HG03571 (cell line): ENCODE measurements around the gene KAZN.

Experiments
- ATAC-seq: cut with Tn5 transposase; IDR thresholded peaks from one replicate; pipeline ENCODE4 v1.9.1; 2021; ENCODE audit not compliant: unreplicated experiment

The KAZN gene

GRCh38 chr1:14924455-14925331 is 326.2 kb downstream of the KAZN start:
- ATAC-seq = no peak

DNA sequence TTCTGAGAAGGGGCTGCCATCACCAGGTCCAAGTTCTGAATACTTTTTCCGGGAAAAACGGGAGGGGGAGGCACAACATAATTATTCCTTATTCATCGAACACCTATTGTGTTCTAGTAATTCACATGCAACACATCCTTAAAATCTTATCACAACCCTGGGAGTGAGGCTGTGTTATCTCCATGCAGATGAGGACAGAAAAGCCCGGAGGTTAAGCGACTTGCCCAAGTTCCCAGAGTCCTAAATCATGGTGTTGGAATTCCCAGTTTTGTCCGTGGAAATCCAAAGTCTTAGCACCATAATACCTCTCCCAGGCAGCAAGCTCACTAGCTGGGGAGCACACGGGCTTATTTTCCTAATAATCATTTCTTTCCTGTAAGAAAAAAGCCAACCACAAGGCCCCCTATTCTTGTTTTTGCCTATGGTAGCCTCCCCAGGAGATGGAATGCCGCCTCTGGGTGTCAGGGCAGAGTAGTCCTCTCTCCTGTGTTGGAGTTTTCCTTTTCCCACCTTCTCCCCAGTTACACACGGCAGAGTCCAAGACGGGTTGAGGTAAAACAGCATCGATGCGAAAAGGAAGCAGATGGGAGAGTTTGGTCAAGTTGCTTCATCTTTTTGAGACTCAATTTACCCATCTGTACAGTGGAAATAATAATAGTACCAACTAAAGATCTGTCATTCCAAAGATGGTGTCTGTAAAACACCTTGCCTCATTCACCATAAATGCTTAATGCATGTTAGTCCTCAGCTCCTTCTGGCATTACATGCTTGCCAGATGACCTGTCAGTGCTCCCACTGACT is 327.1 kb downstream of the KAZN start:
- no peak for ATAC-seq

DNA sequence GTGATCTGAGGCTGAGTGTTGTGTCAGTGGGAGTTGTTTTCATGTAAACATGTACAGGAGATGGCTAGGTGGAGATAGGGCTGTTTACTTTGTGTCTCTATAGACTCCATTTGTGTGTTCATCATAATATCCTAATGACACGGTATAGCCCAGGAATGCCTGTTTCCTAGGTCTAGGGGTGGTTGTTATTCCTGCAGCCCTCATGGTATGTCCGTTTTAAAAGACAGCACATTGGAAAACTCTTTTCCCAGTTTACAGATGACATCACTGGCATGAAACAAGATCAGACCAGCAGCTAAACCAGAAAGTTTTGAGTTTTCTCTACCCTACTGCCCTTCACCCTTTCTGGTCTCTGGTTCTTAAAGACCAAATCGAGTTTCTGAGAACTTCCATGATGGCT is 327.7 kb downstream of the KAZN start:
- ATAC-seq = no peak

GRCh38 chr1:14926818-14927575 is 328.5 kb downstream of the KAZN start:
- no peak for ATAC-seq

DNA sequence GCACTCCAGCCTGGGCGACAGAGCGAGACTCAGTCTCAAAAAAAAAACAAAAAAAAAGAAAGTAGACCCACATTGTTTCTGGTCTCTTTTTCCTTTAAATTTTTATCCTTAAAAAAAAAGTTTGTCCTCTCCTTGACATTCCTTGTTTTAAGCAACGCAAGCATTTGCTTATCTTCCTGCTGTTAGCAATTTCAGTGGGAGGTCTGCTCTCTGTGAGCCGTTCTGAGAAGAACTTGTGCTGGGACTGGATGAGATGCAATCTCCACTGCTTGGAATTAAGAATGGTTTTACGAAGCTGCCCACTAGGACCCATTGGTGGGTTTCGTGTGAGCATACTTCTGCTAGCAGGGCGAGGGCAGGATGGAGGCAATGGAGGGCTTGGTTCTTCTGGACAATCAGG is 329.9 kb downstream of the KAZN start:
- ATAC-seq = no peak

DNA sequence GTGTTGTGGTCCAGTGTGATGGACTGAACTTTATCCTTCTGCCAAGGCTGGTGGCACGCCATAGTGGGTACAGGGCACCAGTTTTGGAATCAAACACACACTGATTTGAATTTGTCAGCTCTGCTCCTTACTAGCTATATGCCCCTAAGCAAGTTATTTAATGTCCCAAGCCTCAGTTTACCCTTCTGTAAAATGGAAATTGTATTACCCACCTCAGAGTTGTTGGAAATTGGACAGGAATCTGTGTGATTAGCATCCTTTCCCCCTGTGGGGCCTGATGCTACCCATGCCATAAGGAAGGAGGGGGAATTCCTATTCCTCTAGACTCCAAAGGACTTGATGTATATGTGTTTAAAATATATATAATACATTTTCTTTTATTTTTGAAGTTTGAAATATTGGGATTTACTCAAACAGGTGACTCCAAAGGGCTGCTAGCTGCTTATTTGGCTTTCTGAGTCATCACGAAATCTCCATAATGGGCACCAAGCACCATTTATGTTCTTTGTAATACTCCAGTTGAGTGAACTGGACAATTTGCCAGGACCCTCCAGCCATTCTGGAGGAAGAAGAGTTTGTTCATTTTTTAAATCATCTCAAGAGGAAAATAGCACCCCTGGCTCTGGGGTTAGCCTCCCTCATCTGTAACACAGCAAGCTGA is 330.5 kb downstream of the KAZN start:
- ATAC-seq = no peak

- ATAC-seq = no peak
Measured at GRCh38 chr1:14929547-14930246, 331.2 kb downstream of the KAZN start.

DNA sequence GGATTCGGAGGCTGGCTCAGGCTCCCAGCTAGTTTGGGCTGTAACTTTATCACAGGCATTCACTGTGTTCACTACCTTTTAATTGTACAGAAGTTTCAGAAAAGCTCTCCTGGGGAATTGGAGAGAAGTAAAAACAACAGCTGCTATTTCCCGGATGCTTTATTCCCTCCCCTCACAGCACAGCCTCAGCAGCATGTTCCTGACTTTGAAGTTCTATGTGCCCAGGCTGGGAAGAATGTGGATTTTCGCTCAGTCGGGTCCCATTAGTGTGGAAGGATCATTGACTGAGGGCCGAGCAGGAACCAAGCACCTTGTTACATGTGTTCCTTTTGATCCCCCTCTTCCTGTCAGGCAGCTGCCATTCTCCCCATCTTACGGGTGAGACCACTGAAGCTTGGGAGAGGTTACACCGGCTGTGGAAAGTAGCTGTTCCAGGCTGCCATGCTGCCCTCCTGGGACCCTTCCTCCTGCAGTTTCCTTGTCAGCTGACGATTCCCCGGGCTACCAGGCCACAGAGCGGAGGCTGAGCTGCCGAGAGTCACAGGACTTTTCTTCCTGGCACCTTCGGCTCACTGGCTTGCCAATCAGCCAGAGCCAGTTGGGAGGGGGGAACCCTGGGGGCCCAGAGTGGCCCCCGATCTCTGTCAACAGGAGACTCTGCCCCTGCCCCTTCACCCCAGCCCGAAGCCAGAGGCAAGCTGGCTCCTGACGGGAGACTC is 331.9 kb downstream of the KAZN start:
- no peak for ATAC-seq

- ATAC-seq = no peak
Measured at GRCh38 chr1:14932034-14932638, 333.7 kb downstream of the KAZN start.

- ATAC-seq = no peak
Measured at GRCh38 chr1:14934867-14935266, 336.4 kb downstream of the KAZN start.

GRCh38 chr1:14936815-14937214 is 338.3 kb downstream of the KAZN start:
- no peak for ATAC-seq

GRCh38 chr1:14937288-14937949 is 338.9 kb downstream of the KAZN start:
- ATAC-seq = no peak

DNA sequence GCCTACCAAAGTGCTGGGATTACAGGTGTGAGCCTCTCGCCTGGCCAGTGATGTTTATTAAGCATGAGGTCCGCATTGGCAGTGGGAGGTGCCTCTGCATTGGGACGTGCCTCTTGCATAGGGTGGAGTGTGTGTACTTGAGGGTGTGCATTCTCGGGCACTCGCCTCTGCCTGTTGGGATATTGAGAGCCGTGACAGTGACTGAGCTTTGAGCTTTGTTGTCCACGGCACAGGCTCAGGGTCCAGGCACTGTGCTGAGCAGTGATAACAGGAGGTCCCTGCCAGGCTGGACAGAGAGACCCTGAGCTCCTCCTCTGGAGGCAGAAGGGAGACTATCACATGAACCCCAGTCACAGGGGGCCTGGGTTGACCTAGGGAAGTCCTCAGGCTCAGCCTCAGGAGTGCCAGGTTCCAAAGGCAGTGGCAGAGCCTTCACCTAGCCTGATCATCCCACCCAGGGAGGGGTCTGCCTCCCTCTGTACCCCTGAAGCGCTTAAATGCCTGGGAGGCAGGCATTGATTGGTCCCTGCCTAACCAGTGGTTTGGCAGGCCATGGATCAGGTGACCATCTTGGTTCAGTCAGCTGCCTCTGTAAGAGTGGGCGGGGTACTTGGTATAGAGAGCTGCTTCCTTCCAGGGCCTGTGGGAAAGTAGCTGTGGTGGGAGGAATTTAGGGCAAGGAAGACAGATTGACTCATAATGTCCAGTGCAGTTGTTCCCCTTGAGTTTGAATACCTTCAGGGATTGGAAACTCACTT is 341.2 kb downstream of the KAZN start:
- no peak for ATAC-seq

DNA sequence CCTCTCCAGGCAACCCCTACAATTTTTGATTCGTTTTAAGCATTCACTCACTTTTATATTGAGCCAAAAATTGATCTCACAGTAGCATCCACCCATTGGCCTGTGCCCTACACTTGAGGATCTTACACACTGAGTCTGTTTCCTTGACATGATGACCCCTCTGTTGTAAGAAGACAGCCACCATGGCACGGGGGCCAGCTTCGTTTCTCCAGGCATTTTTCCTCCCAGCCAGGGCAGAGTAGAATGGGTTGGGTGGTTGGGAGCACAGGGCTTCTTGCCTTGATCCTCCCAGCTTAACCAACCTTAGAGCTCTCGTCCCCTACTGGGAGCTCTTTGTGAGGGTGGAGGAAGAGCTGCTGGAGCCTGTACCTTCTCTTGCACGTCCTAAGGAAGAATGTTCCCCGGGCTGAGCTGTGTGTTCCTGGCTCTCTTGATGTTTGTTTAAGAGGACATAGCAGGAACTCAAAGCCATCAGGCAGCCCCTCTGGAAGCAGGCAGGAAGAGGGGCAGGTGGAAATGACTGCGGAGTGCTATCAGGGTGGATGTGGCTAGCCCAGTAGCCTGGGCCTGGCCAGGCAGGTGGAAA is 341.9 kb downstream of the KAZN start:
- no peak for ATAC-seq

GRCh38 chr1:14941864-14942263 is 343.4 kb downstream of the KAZN start:
- no peak for ATAC-seq

- ATAC-seq = no peak
Measured at GRCh38 chr1:14944471-14944985, 346.0 kb downstream of the KAZN start.
